Left ventricle myocardium superior (tissue), 1 donor: Measurements from ENCODE around the gene MYO7A. TPM values are rescaled to one million over a fixed set of nuclear protein-coding genes. Genes with fewer than 3 reads are reported as not detected.

ENCODE experiments used
- ATAC-seq: fragments of 200-7000 bp; cut with Tn5 transposase; one replicate; pipeline ENCODE4 v1.9.1; 2020; ENCODE audit warnings: mild to moderate bottlenecking, moderate library complexity
- DNase-seq: peaks from one replicate; pipeline ENCODE4 v3.0.0-alpha.2; 2020
- intact Hi-C: fragments of 100-400 bp; cut with micrococcal nuclease; formaldehyde crosslinking; loops from one replicate; pipeline ENCODE4 v1.11.0; 2022
- total RNA-seq: library from RNA; stranded (reverse); fragmentation: NEBNext Ultra II Directional; extraction: Animal tissue kit (Norgen Biotek cat#: 25700); gene quantifications from one replicate; pipeline ENCODE4 v1.2.1, GENCODE V29; 2021
- donor health status: DM: no; HTN: yes; CAD: no; lungs with severe emphysema.

MYO7A gene
- total RNA-seq, 1 donor from 2014 or later: 4.6 TPM

DNA sequence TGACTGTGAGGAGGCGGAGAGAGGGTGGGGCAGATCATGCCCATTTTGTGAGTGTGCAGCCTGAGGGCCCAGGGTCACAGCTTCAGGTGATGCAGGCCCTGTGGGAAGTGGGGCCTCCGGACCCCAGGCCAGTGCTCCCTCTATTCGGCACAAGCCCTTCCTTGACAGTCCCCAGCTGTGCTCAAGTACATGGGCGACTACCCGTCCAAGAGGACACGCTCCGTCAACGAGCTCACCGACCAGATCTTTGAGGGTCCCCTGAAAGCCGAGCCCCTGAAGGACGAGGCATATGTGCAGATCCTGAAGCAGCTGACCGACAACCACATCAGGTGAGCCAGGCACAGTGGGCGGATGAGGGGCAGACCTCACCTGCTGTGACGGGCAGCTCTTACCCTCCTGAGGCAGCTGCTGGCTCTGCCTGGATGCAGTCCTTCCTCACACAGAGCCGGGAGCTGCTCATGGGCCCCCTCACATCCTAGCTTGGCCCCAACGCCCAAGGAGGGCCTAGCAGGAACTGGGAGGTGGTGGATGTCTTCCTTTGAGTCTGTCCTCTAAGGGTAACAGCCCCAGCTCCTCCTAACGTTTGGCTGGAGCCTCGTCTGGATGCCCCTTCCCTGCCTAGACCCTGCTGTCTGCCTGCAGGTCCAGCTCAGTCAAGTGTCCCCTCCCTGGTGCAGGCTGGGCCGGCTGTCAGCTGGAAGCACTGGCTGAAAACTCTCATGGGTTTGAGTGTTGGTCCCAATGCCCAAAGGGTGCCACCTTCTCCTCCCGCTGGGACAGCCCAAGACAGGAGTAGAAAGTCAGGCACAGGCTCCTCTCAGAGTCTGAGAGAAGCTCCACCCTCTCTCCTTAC, 76.1 kb downstream of the MYO7A start:
- ATAC-seq (no peak), DNase-seq (no peak)
- intact Hi-C loops: no loop called here

DNA sequence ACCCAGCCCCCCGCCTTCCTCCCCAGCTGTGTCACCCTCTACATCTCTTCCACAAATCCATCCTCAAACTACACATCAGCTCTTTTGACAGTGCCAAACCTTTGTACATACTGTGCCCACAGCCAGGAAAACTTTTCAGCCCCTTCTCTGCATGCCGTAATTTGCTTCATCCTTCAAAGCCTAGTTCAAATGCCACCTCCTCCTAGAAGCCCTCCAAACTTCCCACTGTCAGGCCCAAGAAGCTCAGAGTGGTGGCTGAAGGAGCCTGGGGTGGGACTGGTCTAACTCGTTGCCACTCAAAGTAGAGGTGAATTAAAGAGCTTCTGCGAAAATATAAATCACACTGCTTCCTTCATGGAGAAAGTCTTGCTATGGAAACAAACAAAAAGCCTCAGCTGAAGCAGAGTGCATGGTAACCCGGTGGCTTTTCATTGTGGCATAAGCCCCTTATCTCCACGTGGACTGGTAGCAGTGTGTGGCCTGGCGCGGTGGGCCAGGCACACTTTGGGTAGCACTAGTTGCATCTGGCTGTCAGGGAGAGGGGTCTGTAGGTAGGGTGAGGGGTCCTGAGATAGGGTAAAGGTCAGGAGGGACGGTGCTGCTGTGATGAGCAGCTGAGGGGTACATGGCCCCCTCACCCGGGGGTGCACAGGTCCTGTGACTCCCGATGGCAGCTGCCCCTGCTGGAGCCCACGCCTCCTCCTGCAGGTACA, 76.9 kb downstream of the MYO7A start:
- no peak for DNase-seq
- intact Hi-C loops: no loop called here
- ATAC-seq: no peak

DNA sequence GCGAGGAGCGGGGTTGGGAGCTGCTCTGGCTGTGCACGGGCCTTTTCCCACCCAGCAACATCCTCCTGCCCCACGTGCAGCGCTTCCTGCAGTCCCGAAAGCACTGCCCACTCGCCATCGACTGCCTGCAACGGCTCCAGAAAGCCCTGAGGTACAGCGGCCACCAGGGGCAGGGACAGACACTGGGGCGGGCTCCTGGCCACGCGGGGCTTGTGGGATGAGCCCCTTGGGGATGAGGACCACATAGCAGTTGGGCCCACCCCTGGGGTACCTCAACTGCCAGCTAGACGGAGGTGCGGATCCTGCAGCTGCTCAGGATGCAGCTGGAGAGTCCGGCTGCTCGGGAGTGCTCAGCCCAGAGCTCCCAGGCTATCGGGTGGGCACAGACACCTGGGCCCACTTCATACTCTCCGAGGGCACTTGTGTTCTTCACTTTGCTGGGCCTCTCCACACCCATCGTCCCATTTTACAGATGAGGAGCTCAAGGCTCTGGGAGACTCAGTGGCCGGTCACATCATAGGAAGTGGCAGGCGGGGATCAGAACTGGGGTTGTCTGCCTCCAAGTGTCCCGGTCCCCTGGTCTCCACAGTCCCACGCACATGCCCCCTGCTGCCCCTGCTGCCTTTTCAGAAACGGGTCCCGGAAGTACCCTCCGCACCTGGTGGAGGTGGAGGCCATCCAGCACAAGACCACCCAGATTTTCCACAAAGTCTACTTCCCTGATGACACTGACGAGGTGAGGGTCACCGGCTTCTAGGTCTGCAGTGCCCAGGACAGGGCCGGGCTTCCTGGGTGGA, 77.6 kb downstream of the MYO7A start:
- intact Hi-C loops: no loop called here
- ATAC-seq (no peak), DNase-seq (no peak)

DNA sequence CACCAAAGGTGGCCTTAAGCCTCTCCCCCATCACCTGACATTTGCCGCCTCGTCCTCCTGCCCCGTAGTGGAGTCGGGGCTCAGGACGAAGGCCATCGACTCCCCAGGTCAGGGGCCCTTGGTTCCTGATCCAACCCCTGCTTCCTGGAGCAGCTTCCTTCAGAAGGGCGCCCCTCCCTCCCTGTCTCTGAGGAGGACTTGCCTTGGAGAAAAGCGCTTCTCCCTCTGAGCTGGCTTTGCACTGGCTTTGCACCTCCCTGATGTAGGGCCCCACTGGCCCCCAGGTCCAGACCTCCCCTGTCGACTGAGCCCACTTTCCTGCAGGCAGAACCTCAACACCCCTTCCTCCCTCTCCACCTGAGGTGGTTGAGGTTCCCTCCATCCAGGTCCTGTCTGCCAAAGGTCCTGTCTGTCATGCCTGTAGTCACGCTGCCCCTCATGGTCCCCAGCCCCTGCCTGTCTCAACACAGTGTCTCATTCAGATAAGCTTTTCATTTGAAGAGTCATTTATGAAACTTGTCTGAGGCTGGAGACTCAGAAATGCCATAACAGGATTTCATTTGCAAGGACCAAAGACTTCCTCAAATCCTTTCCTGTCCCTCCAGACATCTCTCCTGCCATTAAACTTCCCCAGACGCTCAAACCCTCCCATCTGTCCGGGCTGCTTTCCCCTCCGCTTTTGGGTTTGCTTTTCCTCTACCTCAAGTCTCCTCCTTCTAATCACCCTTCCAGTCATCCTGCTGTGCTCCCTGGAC, 78.4 kb downstream of the MYO7A start:
- ATAC-seq (no peak), DNase-seq (no peak)
- intact Hi-C loops: no loop called here

DNA sequence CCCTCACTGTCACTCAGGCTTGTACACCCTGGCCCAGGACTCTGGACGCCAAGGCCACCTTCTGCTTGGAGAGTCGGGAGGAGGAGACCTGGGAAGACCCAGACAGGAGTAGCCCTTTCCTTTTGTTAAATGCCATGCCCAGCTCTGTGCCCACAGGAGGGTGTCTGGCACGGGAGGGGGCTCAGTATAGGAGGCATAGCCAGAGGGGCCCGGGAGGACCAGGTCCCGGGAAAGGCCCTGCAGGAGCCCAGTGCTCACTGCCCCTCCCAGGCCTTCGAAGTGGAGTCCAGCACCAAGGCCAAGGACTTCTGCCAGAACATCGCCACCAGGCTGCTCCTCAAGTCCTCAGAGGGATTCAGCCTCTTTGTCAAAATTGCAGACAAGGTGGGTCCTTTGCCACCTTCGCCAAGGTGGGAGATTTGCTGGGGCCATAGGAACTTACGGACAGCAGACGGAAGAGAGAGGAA, 79.0 kb downstream of the MYO7A start:
- ATAC-seq (no peak), DNase-seq (no peak)
- intact Hi-C loops: no loop called here

DNA sequence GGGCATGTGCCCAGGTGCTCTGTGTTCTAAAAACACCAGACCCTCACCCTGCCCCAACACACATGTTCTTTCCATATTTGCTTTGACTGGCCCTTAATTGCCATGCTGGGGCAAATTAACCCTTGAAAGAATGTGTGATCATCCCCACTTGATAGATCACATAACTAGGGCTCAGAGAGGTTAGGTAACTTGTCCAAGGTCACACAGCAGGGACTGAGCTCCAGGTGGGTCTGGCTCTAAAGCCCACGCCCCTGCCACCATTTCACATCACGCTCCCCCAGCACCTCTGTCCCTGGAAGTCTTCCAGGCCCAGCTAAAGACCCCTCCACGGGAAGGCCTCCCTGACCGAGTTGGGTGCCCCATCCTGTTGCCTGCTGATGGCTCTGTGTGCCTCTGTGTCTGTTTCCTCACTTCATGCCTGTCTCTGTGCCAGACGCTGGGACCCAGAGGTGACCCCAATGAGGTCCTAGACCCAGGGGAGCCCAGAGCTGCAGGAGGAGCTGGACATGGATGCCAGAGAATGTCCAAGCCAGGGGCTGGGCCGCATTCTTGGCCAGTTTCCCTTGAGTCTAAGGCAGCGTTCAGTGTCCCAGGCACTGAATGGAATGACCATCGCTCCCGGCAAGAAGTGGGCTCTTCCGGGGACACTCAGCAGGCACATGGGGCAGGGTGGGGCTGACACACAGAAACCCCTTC, 79.7 kb downstream of the MYO7A start:
- DNase-seq (no peak), ATAC-seq (peak; percentile 22)
- intact Hi-C loops: no loop called here

DNA sequence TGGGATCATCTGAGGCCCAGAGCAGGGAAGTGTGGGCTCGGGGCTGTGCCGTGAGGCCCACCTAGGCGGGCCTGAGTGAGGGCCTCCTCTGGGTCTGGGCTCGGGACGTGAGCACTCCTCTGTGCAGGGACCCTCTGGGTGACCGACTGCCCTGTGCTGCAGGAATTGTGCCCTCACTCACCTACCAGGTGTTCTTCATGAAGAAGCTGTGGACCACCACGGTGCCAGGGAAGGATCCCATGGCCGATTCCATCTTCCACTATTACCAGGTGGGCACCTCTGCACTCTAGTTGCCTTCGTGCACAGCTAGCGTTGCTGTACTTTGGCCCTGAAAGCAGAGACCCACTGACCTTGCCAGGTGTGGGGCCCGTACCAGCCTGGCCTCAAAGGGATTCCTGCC, 80.5 kb downstream of the MYO7A start:
- intact Hi-C loops: no loop called here
- DNase-seq: no peak
- no peak for ATAC-seq

DNA sequence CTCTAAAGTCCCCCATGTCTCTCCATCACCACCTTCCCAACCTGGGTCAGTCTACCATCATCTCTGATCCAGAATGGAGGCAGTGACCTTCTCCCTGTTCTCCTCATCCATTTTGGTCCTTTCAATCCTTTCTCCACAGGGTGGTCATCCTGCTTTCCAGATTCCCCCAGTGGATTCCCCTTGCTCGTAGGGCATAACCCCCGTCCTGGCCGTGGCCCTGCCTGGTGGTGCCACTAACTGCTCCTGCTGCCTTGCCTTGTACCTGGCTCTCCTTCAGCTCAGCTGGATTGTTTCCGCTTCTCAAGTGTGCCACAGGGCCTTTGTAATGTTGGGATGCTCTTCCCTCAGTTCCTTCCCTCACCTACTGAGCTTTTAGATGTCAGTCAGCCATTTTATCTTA, 81.6 kb downstream of the MYO7A start:
- no peak for ATAC-seq
- DNase-seq: no peak
- intact Hi-C loops: no loop called here

DNA sequence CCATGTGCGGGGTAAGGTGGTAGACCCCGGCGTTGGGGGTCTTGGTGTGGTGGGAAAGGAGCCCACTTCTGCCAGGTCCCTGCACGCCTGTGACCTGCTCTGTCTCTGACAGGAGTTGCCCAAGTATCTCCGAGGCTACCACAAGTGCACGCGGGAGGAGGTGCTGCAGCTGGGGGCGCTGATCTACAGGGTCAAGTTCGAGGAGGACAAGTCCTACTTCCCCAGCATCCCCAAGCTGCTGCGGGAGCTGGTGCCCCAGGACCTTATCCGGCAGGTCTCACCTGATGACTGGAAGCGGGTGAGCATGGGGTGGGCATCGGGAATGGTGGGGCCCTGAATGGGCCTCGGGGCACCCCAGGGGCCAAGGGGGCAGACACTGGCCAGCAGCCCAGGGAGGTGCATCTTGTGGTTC, 83.0 kb downstream of the MYO7A start:
- no peak for ATAC-seq
- DNase-seq: no peak
- intact Hi-C loops: no loop called here

DNA sequence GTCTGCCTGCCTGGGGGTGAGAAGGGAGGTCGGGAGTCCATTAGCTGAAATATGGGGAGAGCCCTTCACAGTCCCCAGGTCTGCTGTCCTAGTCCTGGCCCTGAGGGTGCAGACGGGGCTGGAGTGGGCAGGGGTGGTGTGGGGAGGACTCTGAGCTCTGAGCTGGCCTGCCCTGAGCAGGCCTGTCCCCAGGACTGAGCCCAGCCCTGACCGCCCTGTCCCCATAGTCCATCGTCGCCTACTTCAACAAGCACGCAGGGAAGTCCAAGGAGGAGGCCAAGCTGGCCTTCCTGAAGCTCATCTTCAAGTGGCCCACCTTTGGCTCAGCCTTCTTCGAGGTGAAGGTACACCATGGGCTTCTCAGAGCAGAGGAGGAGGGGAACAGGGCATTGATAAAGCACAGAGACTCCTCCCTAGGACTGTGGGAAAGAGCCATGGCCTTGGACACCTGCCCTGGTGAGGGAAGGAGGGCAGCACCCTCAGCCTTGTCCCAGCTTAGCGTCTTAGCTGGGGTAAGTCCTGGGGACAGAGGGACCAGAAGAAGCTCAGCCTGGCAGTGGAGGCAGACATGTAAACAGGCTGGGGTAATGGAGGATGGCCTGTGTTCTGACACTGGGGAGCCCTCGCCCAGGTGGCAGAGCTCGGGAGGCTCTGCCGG, 83.7 kb downstream of the MYO7A start:
- DNase-seq (no peak), ATAC-seq (no peak)
- intact Hi-C loops: no loop called here

DNA sequence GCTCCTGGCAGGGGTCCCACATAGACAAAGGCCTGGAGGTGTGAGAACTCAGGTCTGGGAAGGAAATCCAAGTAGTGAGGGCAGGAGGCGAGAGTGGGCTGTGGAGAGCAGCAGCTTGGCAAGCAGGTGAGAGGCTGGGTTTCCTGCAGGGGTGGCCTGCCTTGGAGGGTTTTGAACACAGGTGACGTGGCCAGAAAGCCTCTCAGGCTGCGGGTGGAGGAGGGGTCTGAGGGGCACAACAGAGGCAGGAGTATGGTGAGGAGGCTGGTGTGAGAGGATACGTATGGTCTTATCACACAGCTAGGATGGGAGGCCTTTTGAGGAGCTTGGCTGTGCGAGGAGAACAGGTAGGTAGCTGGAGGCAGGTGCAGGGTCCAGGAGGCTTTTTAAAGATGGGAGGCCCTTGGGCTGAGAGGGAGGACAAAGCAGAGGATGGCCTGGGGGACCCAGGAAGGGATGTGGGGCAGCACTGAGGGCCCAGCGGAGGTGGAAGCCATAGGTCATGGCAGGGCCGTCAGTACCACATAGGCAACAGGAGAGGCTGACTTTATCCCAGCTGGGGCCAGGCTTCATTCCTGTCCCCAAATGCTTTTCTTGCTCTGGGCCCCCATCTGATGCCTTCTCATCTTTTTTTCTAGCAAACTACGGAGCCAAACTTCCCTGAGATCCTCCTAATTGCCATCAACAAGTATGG, 84.4 kb downstream of the MYO7A start:
- ATAC-seq: no peak
- intact Hi-C loops: no loop called here
- DNase-seq: no peak

DNA sequence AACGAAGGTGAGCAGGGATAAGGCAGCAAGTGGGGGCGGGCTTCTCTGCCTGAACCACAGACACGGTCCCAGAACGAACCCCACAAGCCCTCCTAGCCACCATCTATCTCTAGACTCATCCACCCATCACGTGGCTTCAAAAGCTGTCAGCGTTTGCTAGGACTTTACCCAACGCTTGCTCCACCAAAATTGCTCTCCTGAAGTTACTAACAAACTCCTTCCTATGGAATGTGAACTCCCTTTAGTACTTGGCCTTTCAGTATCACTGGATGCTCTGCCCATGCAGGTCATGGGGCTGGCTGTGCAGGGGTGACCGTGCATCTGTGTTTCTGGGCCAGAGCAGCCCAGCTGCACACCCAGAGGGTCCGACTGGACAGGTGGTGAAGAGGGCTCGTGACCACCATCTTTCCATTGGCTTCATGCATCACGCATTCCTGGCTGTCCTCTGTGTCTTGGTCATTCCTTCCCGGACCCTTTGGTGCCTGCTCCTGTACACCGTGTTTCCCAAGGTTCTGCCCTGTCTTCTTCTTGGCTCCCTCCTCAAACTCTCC, 85.1 kb downstream of the MYO7A start:
- intact Hi-C loops: no loop called here

DNA sequence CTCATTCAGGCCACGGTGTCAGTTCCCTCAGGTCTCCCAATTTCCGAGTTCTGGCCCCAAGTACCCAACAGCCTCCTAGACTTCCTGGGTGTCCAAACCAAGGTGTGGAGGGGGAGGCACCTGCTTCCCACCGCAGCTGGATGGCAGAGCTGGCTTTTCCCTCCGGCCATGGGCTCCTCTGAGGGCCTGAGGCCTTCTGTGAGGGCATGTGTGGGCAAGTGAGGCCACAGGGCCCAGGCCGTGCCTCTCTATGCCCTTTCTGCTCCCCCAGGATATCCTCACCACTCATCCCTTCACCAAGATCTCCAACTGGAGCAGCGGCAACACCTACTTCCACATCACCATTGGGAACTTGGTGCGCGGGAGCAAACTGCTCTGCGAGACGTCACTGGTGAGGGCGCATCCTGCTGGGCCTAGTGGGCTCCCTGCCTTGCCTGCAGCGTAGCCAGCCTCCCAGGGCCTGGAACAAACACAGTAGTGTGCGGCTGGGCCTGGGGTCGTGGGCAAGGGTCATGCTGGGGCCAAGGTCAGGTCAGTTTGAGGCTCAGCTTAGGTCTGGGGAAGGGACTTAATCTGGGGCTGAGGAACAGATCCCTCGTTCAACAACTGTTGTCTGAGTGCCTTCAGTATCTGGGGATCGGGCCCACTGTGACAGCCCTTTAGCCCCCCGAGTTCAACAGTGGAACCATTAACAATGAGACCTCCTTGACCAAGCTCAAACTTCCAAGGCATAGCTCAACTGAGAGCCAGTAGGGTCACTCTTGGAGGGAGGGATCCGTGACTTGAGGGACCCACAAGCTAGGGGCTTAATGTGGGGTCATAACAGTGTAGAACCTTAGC, 85.8 kb downstream of the MYO7A start:
- no peak for ATAC-seq
- DNase-seq: no peak
- intact Hi-C loops: no loop called here

More for the DNA sequence above, 85.1 kb downstream of the MYO7A start:
- ATAC-seq: no peak
- DNase-seq: no peak

DNA sequence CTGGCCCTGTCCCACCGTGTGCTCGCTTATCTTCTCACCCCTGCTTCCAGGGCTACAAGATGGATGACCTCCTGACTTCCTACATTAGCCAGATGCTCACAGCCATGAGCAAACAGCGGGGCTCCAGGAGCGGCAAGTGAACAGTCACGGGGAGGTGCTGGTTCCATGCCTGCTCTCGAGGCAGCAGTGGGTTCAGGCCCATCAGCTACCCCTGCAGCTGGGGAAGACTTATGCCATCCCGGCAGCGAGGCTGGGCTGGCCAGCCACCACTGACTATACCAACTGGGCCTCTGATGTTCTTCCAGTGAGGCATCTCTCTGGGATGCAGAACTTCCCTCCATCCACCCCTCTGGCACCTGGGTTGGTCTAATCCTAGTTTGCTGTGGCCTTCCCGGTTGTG, 86.5 kb downstream of the MYO7A start:
- ATAC-seq: no peak
- intact Hi-C loops: no loop called here
- no peak for DNase-seq

DNA sequence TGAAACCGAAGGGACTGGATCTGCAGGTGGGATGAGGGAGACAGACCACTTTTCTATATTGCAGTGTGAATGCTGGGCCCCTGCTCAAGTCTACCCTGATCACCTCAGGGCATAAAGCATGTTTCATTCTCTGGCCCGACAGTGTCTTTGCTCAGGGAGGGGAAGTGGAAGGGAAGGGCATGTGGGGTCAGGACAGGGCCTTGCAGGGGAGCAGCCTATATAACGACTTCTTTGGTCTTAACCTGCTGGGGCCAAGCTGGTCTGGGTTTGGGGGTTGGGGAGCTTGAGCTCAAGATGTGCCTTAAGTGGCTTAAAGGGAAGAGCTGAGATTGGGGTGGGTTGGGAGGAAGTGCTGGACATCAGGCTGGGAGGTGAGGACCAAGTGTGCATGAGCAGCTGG, 87.1 kb downstream of the MYO7A start:
- no peak for DNase-seq
- ATAC-seq: no peak
- intact Hi-C loops: no loop called here

DNA sequence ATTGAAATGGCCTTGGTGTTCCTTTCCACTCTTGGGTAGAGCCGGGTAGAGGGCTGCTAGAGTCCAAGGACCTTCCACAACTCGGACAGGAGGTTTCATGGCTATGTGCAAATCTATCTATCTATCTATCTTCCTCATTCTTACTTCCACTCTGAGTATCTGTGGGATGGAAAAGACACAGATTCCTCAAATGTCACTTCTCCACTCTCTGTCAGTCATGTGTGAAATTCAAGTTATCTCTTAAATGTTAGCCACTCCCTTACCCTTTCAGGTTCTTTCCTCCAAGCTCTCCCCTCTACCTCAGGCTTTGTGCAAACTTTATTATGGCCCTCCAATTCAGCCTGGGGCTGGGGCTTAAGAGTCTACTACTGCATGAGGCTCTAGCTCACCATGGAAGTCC, 89.1 kb downstream of the MYO7A start:
- DNase-seq (no peak), ATAC-seq (no peak)
- intact Hi-C loops: no loop called here
